AG20443 (cell line): ENCODE measurements around the gene C11orf24.

ENCODE experiments used
- DNase-seq: peaks from one replicate; pipeline ENCODE4 v3.0.0; 2012; ENCODE audit warnings: low spot score, mixed read lengths

The C11orf24 gene

DNA sequence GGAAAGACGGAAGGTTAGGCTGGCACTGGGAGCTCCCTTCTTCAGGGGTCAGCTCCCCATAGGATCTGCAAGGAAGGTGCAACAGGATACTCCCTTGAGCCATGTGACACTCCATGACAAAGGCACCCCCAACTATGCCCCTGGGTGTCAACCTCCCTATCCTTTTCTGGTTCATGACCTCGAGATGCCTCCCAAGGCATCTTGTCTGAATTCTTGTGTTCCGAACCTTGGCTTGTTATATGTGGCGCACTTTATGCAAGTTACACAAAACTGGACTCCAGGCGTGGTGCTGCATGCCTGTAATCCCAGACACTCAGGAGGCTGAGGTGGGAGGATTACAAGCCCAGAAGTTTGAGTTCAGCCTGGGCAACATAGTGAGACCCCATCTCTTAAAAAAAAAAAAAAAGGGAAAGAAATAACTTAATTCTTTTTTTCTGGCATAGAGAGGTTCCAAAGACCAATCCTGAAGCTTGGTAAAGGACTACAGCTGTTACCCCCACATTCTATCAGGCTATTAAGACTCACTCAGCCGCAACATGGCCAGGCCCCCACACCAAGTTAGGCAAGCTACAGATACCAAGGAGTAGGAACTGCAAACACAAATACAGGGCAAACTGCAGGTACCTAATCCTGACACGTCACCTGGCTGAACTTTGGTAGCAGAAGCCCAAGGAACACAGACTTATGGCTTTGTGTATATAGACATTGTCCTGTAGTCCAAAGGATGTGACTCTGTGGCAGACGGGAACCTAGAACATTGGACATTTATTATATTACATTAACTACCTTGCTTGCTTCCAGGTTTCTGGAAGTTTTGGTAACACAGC, 1.4 kb downstream of the C11orf24 start:
- no peak for DNase-seq

- DNase-seq = peak; percentile 76
Observed at GRCh38 chr11:68269414-68270081, 2.2 kb downstream of the C11orf24 start.

GRCh38 chr11:68267881-68268240, 3.9 kb downstream of the C11orf24 start:
- no peak for DNase-seq

GRCh38 chr11:68266936-68267880, 4.6 kb downstream of the C11orf24 start:
- no peak for DNase-seq

GRCh38 chr11:68266121-68266891, 5.5 kb downstream of the C11orf24 start:
- DNase-seq = no peak

DNA sequence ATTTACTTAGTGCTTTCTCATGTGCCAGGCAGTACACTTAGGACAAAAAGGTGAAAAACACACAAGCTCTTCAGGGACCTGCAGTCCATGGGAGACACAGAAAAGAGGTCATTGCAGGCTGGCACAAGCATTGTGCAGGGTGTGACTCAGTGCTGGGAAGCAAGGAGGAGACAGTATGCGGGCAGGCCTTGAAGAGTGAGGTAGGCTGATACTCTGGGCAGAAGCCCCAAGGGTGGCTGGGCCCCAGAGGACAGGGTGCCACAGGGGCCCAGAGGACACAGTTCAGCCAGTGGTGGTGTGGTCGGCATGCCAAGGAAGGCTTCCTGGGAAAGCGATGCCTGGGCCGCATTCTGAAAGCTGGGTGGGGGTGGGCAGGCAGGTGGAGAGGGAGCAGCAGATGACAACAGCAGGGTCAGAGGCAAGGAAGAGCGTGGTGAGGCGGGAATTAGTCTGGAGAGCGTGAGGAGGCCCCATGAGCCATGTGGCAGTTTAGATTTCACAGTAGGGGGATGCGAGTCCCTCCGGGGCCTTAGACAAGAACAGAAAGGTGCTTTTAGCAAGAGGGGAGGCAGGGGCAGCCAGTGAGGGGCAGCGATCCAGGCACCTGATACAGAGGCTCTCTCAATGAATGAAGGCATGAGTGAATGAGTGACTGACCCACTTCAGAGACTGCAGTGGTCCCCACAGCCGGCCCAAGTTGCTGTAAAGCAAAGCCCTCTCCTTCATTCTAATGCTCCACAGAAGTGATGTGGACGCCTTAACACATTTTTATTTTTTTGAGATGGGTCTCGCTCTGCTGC, 6.8 kb downstream of the C11orf24 start:
- no peak for DNase-seq

- no peak for DNase-seq
Observed at GRCh38 chr11:68264244-68264643, 7.5 kb downstream of the C11orf24 start.

GRCh38 chr11:68263444-68264035, 8.2 kb downstream of the C11orf24 start:
- DNase-seq = peak; percentile 62

GRCh38 chr11:68262544-68262827, 9.3 kb downstream of the C11orf24 start:
- peak; percentile 5 for DNase-seq

DNA sequence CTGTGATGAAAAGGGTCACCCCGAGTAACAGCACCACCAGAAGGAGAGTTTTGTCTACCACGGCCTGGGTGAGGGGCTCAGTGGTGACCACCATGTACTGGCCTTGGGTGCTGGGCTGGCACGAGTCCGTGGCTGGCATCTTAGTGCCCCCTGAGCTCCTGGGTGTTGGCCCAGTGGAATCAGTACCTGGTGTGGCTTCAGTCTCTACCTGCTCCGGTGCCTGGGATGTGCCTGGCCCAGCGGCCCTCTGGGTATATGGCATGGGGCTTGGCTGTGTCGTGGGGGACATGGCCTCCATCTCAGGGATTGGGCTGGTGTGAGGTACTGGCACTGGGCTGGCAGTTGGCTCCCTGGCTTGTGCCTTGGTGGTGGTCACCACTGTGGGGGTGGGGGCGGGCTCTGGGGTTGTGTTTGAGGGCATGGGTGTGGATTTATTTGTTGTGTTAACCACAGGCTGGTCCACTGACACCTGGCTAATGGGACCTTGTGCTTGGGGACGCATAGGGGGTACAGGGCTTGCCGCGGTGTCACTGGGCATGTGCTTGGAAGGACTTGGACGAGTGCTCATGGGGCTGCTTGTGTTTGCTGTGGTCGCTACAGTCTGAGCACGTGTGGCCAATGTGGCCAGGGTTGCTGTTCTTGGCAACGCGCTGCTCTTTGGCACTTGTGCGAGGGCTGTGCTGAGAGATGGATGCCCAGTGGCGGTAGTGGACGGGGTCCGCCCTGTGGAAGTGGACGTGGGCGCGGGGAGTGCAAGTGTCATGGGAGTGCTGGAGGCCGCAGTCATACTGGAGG, 9.8 kb downstream of the C11orf24 start:
- no peak for DNase-seq

- DNase-seq = peak; percentile 4
Observed at GRCh38 chr11:68261006-68261405, 10.8 kb downstream of the C11orf24 start.

DNA sequence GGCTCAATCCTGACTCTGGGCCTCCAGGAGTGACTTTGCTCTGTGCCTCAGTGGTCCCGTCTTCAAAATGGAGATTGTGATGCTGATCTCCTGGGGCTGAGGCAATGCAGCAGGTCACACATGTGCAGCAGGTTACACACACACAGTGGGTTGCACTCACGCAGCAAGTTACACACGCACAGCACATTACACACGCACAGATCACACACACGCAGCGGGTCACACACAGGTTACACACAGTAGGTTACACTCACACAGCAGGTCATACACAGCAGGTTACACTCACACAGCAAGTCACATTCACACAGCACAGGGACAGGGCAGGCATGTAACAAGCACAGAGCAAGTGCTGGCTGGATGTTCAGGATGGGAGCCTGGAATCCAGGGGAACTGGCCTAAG, 11.3 kb downstream of the C11orf24 start:
- DNase-seq = no peak

DNA sequence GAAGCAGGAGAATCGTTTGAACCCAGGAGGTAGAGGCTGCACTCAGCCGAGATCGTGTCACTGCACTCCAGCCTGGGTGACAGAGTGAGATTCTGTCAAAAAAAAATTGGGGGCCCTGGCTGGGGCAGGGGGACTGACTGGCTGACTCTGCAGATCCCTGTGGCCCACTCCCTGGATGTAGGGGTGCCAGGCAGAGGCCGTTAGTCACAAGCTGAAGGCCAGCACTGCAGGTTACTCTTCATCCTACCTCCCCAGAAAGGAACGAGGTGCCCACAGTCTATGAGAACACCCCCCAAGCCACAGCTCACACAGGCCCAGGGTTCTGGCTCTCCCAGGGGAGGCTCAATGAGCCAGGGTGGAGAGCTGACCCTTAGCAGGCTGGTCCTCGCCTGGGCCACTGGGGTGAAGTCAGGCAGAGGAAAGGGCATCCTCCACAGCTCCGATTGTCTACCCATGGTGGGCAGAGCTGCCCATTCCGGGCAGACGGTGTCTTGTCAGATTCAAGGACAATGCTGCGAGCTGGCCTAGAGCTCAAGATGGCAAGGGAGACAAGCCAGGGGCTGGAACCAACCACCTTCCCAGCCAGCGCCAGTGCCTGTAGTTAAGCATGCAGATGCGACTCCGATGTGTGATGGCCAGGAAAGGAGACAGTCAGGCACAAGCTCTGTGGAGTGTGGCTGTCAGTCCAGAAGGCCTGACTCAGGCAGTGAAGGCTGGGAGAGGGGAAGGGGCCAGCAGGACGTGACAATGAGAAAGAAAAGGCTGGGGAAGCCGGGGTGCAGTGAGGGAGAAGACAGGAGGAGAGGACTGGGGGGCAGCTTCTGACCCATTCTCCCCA, 12.4 kb downstream of the C11orf24 start:
- DNase-seq = peak; percentile 4

DNA sequence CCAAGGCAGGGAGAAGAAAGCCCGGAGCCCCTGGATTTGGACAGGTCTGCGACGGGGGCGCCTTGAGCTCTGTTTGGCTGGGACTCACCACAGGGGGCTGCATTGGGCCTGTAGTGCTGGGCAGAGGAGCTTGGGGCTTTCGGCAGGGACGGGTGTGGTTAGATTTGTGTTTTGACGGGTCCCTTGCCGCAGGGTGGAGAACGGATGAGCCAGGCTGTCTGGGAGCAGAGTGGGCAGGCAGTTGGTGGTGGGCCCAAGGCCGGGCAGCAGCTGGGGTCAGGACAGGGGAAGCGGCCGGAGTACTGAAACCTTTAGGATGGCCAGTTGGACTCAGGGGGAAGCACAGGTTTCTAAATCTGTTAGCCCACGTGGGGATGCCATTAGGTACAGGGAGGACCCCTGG, 13.4 kb downstream of the C11orf24 start:
- no peak for DNase-seq

- peak; percentile 91 for DNase-seq
Observed at GRCh38 chr11:68257477-68258362, 14.1 kb downstream of the C11orf24 start.

GRCh38 chr11:68256331-68256741, 15.4 kb downstream of the C11orf24 start:
- peak; percentile 67 for DNase-seq

- DNase-seq = peak; percentile 26
Observed at GRCh38 chr11:68255526-68255925, 16.2 kb downstream of the C11orf24 start.

DNA sequence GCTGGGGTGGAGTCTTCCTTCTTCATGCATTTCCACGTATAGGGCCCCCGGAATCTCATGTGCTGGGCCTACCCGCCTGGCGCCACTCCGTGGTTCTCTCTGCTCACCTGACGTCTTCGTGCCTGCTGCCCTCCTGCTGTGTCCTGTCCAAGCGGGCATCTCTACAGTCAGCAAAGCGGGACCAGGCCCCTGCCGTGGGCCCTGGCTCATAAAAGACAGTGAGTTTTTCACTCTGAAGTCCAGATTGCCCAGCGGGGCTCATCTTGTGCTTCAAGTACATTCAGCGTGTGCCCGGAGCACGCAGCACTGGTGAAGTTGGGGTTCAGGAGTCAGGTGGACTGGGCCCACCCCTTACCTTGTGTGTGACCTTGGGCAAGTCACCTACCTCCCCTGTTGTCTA, 17.4 kb downstream of the C11orf24 start:
- DNase-seq = no peak
